Nephron (organoid): ENCODE results near the gene KLK14.

Experiments used
- H3K27ac Mint-ChIP-seq, 3 experiments: 2 replicates each; pipeline ENCODE4 v1.8.0; 2020; ENCODE audit warnings: mixed read lengths in 3 of 3, mild to moderate bottlenecking in 2 of 3, moderate library complexity in 1 of 3
- H3K27me3 Mint-ChIP-seq: 2 replicates; pipeline ENCODE4 v1.8.0; 2021; ENCODE audit warnings: low read depth, mild to moderate bottlenecking, moderate library complexity, mixed read lengths
- H3K36me3 Mint-ChIP-seq: 2 replicates; pipeline ENCODE4 v1.8.0; 2020; ENCODE audit warnings: low read depth, mixed read lengths
- H3K4me1 Mint-ChIP-seq: 2 replicates; pipeline ENCODE4 v1.8.0; 2020; ENCODE audit warnings: mixed read lengths
- H3K4me3 Mint-ChIP-seq, 3 experiments: 2 replicates each; pipeline ENCODE4 v1.8.0; 2020; ENCODE audit warnings: mild to moderate bottlenecking in 3 of 3, mixed read lengths in 3 of 3, moderate library complexity in 2 of 3
- H3K9me3 Mint-ChIP-seq: 2 replicates; pipeline ENCODE4 v1.8.0; 2020; ENCODE audit warnings: mixed read lengths
- CTCF ChIP-seq, 3 experiments: fragments of 200-600 bp; sonication (generic); IDR thresholded peaks; one replicate each; pipeline ENCODE4 v1.5.0; 2021; ENCODE audit warnings: antibody characterized with exemption in 3 of 3; ENCODE audit not compliant: unreplicated experiment in 3 of 3

KLK14 gene

GRCh38 chr19:51091126-51091525 lies 8.4 kb upstream of the KLK14 start:
- Mint-ChIP-seq H3K4me3 (no peak overlapping the region), H3K36me3 (no peaks in the 10 kb centered on the region), H3K27ac (no peak overlapping the region), H3K27me3 (peaks cover 5% of the 10 kb centered on the region), H3K4me1 (no peaks in the 10 kb centered on the region), H3K9me3 (no peaks in the 10 kb centered on the region)
- TF ChIP-seq CTCF (IDR thresholded peaks at IDR 0.05; ENCODE audit: unreplicated experiment in 3 of 3), result no peak

- H3K4me1 Mint-ChIP-seq, result no peaks in the 10 kb centered on the region
- H3K27me3 Mint-ChIP-seq, result peaks cover 5% of the 10 kb centered on the region
- no peak for TF ChIP-seq CTCF (IDR thresholded peaks at IDR 0.05; ENCODE audit: unreplicated experiment in 3 of 3)
- H3K36me3 Mint-ChIP-seq, result no peaks in the 10 kb centered on the region
- no peak overlapping the region for H3K4me3 Mint-ChIP-seq
- no peaks in the 10 kb centered on the region for H3K9me3 Mint-ChIP-seq
- H3K27ac Mint-ChIP-seq, result no peak overlapping the region
Observed at GRCh38 chr19:51090471-51090870, 7.8 kb upstream of the KLK14 start.

DNA sequence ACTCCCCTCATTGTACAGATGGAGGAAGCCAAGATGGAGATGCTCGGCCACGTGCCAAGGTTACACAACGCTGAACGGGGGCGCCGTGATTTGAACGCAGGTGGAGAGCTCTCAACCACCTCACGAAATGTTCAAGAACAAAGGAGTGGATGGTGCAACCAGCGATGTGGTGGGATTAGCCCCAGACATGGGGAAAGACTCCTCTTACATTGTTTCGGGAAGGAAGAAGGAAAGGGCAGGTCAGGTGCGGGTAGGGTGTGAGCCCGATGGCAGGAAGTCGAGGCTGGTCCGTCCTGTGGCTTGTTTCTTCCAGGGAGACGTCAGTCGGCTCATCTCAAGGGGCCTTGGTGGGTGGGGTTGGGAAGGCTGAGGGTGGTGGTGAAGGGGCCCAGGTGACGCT lies 7.1 kb upstream of the KLK14 start:
- H3K4me3 Mint-ChIP-seq, result no peak overlapping the region
- no peaks in the 10 kb centered on the region for H3K4me1 Mint-ChIP-seq
- peaks cover 5% of the 10 kb centered on the region for H3K27me3 Mint-ChIP-seq
- no peak overlapping the region for H3K27ac Mint-ChIP-seq
- H3K36me3 Mint-ChIP-seq, result no peaks in the 10 kb centered on the region
- no peak for TF ChIP-seq CTCF (IDR thresholded peaks at IDR 0.05; ENCODE audit: unreplicated experiment in 3 of 3)
- H3K9me3 Mint-ChIP-seq, result no peaks in the 10 kb centered on the region

GRCh38 chr19:51086153-51086850 lies 3.6 kb upstream of the KLK14 start:
- TF ChIP-seq CTCF (IDR thresholded peaks at IDR 0.05; ENCODE audit: unreplicated experiment in 3 of 3), result no peak
- no peak overlapping the region for H3K4me3 Mint-ChIP-seq
- no peaks in the 10 kb centered on the region for H3K9me3 Mint-ChIP-seq
- no peak overlapping the region for H3K27ac Mint-ChIP-seq
- H3K36me3 Mint-ChIP-seq, result no peaks in the 10 kb centered on the region
- no peaks in the 10 kb centered on the region for H3K4me1 Mint-ChIP-seq
- H3K27me3 Mint-ChIP-seq, result peaks cover 28% of the 10 kb centered on the region

DNA sequence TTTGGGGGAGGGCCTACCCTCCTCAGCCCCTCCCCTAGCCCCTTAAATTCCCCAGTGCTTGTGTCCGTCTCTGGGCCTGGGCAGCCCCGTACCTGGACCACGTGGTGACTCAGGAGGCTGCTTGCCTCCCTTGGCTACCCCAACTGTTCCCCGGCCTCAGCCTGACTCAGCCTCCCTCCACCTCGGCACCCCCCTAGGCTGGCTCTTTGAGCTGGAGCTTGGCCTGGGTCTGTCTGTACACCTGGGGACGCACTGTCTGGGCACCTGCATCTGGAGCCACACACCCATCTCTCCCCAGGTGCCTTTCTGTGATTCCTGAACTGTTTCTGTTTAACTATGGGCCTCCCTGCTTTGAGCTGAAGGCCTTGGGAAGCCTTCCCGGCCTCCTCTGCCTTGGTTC lies 1.8 kb upstream of the KLK14 start:
- H3K4me1 Mint-ChIP-seq, result no peaks in the 10 kb centered on the region
- H3K36me3 Mint-ChIP-seq, result no peaks in the 10 kb centered on the region
- no peak overlapping the region for H3K4me3 Mint-ChIP-seq
- no peaks in the 10 kb centered on the region for H3K9me3 Mint-ChIP-seq
- no peak for TF ChIP-seq CTCF (IDR thresholded peaks at IDR 0.05; ENCODE audit: unreplicated experiment in 3 of 3)
- H3K27me3 Mint-ChIP-seq, result peaks cover 28% of the 10 kb centered on the region
- H3K27ac Mint-ChIP-seq, result no peak overlapping the region

GRCh38 chr19:51083783-51084182 lies 1.1 kb upstream of the KLK14 start:
- Mint-ChIP-seq H3K27ac (no peak overlapping the region), H3K9me3 (no peaks in the 10 kb centered on the region), H3K36me3 (no peaks in the 10 kb centered on the region), H3K4me1 (no peaks in the 10 kb centered on the region), H3K27me3 (peaks cover 28% of the 10 kb centered on the region), H3K4me3 (no peak overlapping the region)
- no peak for TF ChIP-seq CTCF (IDR thresholded peaks at IDR 0.05; ENCODE audit: unreplicated experiment in 3 of 3)
